Measurements from ENCODE around the gene TMEM72.

TMEM72 gene

GRCh38 chr10:44930904-44931620 lies 19.9 kb downstream of the TMEM72 start:
- TF ChIP-seq POLR2AphosphoS5 (IDR thresholded peaks at IDR 0.05; ENCODE audit: low read depth, low read length) (no peak), TAF1 (IDR thresholded peaks at IDR 0.05; ENCODE audit: borderline replicate concordance, low read depth, low read length) (no peak), POLR2A (IDR thresholded peaks at IDR 0.05; ENCODE audit: low read depth, low read length) (no peak)
- no peak for DNase-seq (ENCODE audit: insufficient read length)
- no peak for FAIRE-seq

GRCh38 chr10:44931621-44932516 lies 20.7 kb downstream of the TMEM72 start:
- TF ChIP-seq POLR2AphosphoS5 (IDR thresholded peaks at IDR 0.05; ENCODE audit: low read depth, low read length) (no peak), TAF1 (IDR thresholded peaks at IDR 0.05; ENCODE audit: borderline replicate concordance, low read depth, low read length) (no peak), POLR2A (IDR thresholded peaks at IDR 0.05; ENCODE audit: low read depth, low read length) (no peak)
- no peak for FAIRE-seq
- DNase-seq (ENCODE audit: insufficient read length) = no peak

- peak; percentile 98 for FAIRE-seq
- DNase-seq (ENCODE audit: insufficient read length) = peak; percentile 69
- TF ChIP-seq POLR2A (IDR thresholded peaks at IDR 0.05; ENCODE audit: low read depth, low read length) (no peak), POLR2AphosphoS5 (IDR thresholded peaks at IDR 0.05; ENCODE audit: low read depth, low read length) (no peak), TAF1 (IDR thresholded peaks at IDR 0.05; ENCODE audit: borderline replicate concordance, low read depth, low read length) (no peak)
These were observed 21.6 kb downstream of the TMEM72 start for GRCh38 chr10:44932517-44933450.

- FAIRE-seq (no peak), DNase-seq (ENCODE audit: insufficient read length) (no peak)
- TF ChIP-seq TAF1 (IDR thresholded peaks at IDR 0.05; ENCODE audit: borderline replicate concordance, low read depth, low read length) = no peak
- no peak for TF ChIP-seq POLR2AphosphoS5 (IDR thresholded peaks at IDR 0.05; ENCODE audit: low read depth, low read length)
- TF ChIP-seq POLR2A (IDR thresholded peaks at IDR 0.05; ENCODE audit: low read depth, low read length) = no peak
These were observed 22.5 kb downstream of the TMEM72 start for GRCh38 chr10:44933451-44934321.

GRCh38 chr10:44934416-44935200 lies 23.5 kb downstream of the TMEM72 start:
- DNase-seq (ENCODE audit: insufficient read length) = no peak
- TF ChIP-seq POLR2AphosphoS5 (IDR thresholded peaks at IDR 0.05; ENCODE audit: low read depth, low read length) = no peak
- TF ChIP-seq POLR2A (IDR thresholded peaks at IDR 0.05; ENCODE audit: low read depth, low read length) = no peak
- TF ChIP-seq TAF1 (IDR thresholded peaks at IDR 0.05; ENCODE audit: borderline replicate concordance, low read depth, low read length) = no peak
- no peak for FAIRE-seq

GRCh38 chr10:44935201-44935965 lies 24.2 kb downstream of the TMEM72 start:
- FAIRE-seq (no peak), DNase-seq (ENCODE audit: insufficient read length) (no peak)
- TF ChIP-seq TAF1 (IDR thresholded peaks at IDR 0.05; ENCODE audit: borderline replicate concordance, low read depth, low read length) (no peak), POLR2A (IDR thresholded peaks at IDR 0.05; ENCODE audit: low read depth, low read length) (no peak)

- FAIRE-seq = no peak
- TF ChIP-seq POLR2AphosphoS5 (IDR thresholded peaks at IDR 0.05; ENCODE audit: low read depth, low read length) = no peak
- TF ChIP-seq TAF1 (IDR thresholded peaks at IDR 0.05; ENCODE audit: borderline replicate concordance, low read depth, low read length) = no peak
- no peak for TF ChIP-seq POLR2A (IDR thresholded peaks at IDR 0.05; ENCODE audit: low read depth, low read length)
- DNase-seq (ENCODE audit: insufficient read length) = no peak
These were observed 24.8 kb downstream of the TMEM72 start for GRCh38 chr10:44935966-44936295.

- TF ChIP-seq POLR2A (IDR thresholded peaks at IDR 0.05; ENCODE audit: low read depth, low read length) (no peak), TAF1 (IDR thresholded peaks at IDR 0.05; ENCODE audit: borderline replicate concordance, low read depth, low read length) (no peak), POLR2AphosphoS5 (IDR thresholded peaks at IDR 0.05; ENCODE audit: low read depth, low read length) (no peak)
- DNase-seq (ENCODE audit: insufficient read length) = no peak
- no peak for FAIRE-seq
These were observed 25.3 kb downstream of the TMEM72 start for GRCh38 chr10:44936314-44936975.

Data from GM12892 (cell line).